GM20000 (cell line): ENCODE measurements around the gene AKR7A2.
A peak's percentile ranks its signal among the peaks of the same experiment; 100 is the strongest.
"Not testable (repeated sequence)": the region's sequence is repeated elsewhere in the genome, so short reads cannot be mapped to it uniquely, and the experiment has no call there.

Experiments used
- DNase-seq: peaks from one replicate; pipeline ENCODE4 v3.0.0; 2012; ENCODE audit warnings: low spot score
- TF ChIP-seq, protein P1 (sequence below): IDR thresholded peaks from 2 replicates; pipeline ENCODE4 v1.5.1; 2012; ENCODE audit warnings: mild to moderate bottlenecking, control low read depth; ENCODE audit errors: extremely low read depth, missing control alignments

AKR7A2 gene

GRCh38 chr1:19289244-19289643 is 22.7 kb downstream of the AKR7A2 start:
- no peak for DNase-seq
- TF ChIP-seq, protein P1, sequence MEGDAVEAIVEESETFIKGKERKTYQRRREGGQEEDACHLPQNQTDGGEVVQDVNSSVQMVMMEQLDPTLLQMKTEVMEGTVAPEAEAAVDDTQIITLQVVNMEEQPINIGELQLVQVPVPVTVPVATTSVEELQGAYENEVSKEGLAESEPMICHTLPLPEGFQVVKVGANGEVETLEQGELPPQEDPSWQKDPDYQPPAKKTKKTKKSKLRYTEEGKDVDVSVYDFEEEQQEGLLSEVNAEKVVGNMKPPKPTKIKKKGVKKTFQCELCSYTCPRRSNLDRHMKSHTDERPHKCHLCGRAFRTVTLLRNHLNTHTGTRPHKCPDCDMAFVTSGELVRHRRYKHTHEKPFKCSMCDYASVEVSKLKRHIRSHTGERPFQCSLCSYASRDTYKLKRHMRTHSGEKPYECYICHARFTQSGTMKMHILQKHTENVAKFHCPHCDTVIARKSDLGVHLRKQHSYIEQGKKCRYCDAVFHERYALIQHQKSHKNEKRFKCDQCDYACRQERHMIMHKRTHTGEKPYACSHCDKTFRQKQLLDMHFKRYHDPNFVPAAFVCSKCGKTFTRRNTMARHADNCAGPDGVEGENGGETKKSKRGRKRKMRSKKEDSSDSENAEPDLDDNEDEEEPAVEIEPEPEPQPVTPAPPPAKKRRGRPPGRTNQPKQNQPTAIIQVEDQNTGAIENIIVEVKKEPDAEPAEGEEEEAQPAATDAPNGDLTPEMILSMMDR = no peak

GRCh38 chr1:19288324-19289241 is 23.4 kb downstream of the AKR7A2 start, which contains the start of gene AKR7A3:
Gene AKR7A3 (minus strand): TSS chr1:19288770. CDS start chr1:19288709, 61 bp downstream.
- DNase-seq = peak; percentile 72

DNA sequence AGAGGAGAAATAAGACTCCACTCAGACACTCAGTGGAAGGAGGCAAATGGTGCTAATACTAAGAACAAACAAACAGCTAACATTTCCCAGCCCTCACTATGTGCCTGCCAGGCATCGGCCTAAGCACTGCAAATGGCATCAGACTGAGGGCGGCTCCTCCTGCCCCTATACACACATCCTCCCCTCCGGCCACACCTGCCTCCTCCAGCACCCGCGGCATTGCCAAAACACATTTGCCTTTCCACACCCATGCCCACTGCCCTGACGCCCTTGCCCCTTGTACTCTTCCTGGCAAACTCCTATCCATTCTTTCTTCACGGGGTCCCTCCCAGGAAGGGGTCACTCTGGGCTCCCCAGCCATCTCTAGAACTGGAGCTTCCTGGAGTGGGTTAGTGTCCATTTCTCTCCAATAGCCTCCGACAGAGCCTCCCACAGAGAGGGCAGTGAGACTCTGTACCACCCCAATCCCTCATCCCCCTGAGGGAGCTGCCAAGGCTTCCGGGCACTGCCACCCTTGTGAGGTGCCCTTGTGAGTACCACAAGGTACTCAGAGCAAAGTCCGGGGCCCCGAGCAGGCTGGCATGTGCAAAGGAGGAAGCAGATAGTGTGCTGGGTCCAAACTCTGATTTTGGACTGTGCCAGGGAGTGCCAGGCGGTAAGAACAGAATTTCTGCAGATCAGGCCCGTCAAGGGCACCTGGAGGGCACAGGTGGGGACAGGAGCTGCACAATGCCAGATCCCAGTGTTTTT is 24.3 kb downstream of the AKR7A2 start:
- TF ChIP-seq, protein P1 = no peak
- DNase-seq = no peak

DNA sequence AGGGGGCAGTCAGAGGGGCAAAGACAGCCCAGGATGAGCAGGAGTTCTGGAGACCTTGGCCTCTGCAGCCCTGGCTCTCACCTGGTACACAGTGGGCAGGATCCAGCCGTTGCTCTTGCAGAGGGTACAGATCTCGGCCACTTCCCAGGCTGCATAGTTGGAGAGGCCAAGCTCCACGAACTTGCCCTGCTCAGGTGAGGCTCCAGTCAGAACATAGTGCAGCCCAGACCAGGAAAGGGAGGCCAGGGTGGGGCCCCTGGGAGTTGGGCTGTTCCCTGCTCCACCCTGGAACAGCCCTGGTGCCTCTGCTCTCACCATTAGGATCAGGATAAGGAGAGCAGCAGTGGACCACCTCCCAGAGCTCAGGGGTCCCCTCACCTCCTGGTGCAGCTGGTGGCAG is 26.1 kb downstream of the AKR7A2 start:
- not testable (repeated sequence) for DNase-seq

DNA sequence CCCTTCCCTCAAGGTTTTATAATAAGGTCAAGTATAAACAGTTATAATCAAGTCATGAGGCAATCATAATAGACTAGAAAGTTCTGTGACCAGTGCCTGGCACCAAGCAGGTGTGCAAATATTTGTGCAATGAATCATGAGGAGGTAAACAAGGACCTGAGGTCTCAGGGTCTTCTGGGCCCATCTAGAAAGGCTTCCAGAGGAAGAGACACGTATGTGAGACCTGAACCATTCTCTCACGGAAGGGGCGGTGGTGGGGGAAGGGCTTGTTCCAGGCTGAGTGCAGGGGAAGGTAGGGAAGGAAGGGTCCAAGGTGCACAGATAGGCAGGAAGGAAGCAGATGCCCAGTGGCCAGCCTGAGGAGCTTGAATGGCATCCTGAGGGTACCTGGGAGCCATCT is 26.6 kb downstream of the AKR7A2 start:
- DNase-seq = not testable (repeated sequence)

DNA sequence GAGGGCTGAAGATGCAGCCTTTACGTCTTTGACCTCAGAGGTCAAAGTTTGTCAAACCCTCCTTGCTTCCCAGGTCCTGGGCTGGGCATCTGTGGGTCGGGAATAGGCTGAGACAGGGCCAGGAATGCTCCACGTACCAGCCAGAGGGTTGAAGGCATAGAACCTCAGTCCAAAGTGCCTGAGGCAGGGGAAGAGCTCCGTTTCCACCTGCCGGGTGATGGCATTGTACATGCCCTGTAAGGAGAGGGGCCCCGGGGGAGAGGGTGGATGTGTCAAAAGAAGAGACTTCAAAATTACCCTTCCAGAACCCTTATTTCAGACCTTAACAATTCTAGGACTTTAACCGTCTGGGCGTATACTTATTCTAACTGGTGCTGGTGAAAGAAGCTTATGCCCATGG is 27.1 kb downstream of the AKR7A2 start:
- TF ChIP-seq, protein P1 = no peak
- no peak for DNase-seq

GRCh38 chr1:19283891-19284290 is 28.1 kb downstream of the AKR7A2 start:
- DNase-seq = no peak
- TF ChIP-seq, protein P1 = no peak

DNA sequence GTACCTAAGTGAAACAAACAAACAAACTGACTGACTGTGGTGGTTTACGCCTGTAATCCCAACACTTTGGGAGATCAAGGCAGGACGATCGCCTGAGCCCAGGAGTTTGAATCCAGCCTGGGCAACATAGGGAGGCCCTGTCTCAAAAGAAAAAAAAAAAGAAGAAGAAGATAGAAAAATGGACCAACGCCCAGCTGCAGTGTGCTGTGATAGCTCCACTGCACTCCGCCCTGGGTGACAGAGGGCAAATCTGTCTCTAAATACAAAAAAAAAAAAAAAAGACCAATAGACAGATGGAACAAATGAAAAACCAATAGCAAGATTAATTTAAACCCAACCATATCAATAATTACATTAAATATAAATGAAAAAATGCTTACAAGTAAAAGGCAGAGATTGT is 37.3 kb downstream of the AKR7A2 start:
- TF ChIP-seq, protein P1 = no peak
- no peak for DNase-seq

GRCh38 chr1:19273844-19274531 is 38.0 kb downstream of the AKR7A2 start:
- DNase-seq = not testable (repeated sequence)
